Dendritic cell treated with granulocyte-macrophage colony-stimulating factor and Interleukin-4, amounts not matched to agents 40 ng/mL and 50 ng/mL, for 4 days (primary cell): Measurements from ENCODE around the gene HIGD2B.
A peak's percentile ranks its signal among the peaks of the same experiment; 100 is the strongest.
"Not testable (repeated sequence)": the region's sequence is repeated elsewhere in the genome, so short reads cannot be mapped to it uniquely, and the experiment has no call there.

Experiments
- H3K27ac Mint-ChIP-seq: one replicate; pipeline ENCODE4 v1.8.0; 2022; ENCODE audit warnings: mild to moderate bottlenecking, mixed read lengths
- H3K27me3 Mint-ChIP-seq: one replicate; pipeline ENCODE4 v1.8.0; 2022; ENCODE audit warnings: mild to moderate bottlenecking, mixed read lengths
- H3K36me3 Mint-ChIP-seq: one replicate; pipeline ENCODE4 v1.8.0; 2022; ENCODE audit warnings: low read depth, mixed read lengths
- H3K4me1 Mint-ChIP-seq: one replicate; pipeline ENCODE4 v1.8.0; 2022; ENCODE audit warnings: low read depth, mixed read lengths
- H3K4me3 Mint-ChIP-seq: one replicate; pipeline ENCODE4 v1.8.0; 2022; ENCODE audit warnings: mild to moderate bottlenecking, moderate library complexity, mixed read lengths
- H3K9me3 Mint-ChIP-seq: one replicate; pipeline ENCODE4 v1.8.0; 2022; ENCODE audit warnings: mixed read lengths
- intact Hi-C: fragments of 100-400 bp; cut with micrococcal nuclease; formaldehyde crosslinking; loops from one replicate; pipeline ENCODE4 v1.15.0; 2022

Gene HIGD2B, protein sequence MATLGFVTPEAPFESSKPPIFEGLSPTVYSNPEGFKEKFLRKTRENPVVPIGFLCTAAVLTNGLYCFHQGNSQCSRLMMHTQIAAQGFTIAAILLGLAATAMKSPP

GRCh38 chr15:72685925-72686794 is at the start of gene HIGD2B, which contains the start of gene BBS4:
HIGD2B (minus strand) TSS chr15:72686182; CDS start chr15:72676374, 9,808 bp downstream.
BBS4 (plus strand) TSS chr15:72686207; CDS start chr15:72686228, 21 bp downstream.
- Mint-ChIP-seq H3K27me3 (no peaks in the 10 kb centered on the region), H3K27ac (peak within 1 kb of the TSS; percentile 96), H3K4me1 (peaks cover 7% of the 10 kb centered on the region), H3K4me3 (peak within 1 kb of the TSS; percentile 86), H3K9me3 (no peaks in the 10 kb centered on the region), H3K36me3 (peaks cover 9% of the 10 kb centered on the region)
- intact Hi-C loops, result no loop called here

- intact Hi-C loops, result no loop called here
- Mint-ChIP-seq H3K27ac (no peak overlapping the region), H3K4me3 (no peak overlapping the region), H3K36me3 (peaks cover 67% of the 10 kb centered on the region), H3K27me3 (no peaks in the 10 kb centered on the region), H3K9me3 (no peaks in the 10 kb centered on the region), H3K4me1 (peaks cover 15% of the 10 kb centered on the region)
These were observed 49.1 kb upstream of the HIGD2B start for GRCh38 chr15:72735111-72735510.

GRCh38 chr15:72733941-72734738 is 48.2 kb upstream of the HIGD2B start:
- Mint-ChIP-seq H3K27ac (no peak overlapping the region), H3K4me1 (peaks cover 6% of the 10 kb centered on the region), H3K27me3 (no peaks in the 10 kb centered on the region), H3K4me3 (no peak overlapping the region), H3K9me3 (no peaks in the 10 kb centered on the region), H3K36me3 (peaks cover 58% of the 10 kb centered on the region)
- intact Hi-C loops, result no loop called here

GRCh38 chr15:72732516-72732915 is 46.5 kb upstream of the HIGD2B start:
- intact Hi-C loops, result no loop called here
- no peaks in the 10 kb centered on the region for H3K27me3 Mint-ChIP-seq
- no peak overlapping the region for H3K4me3 Mint-ChIP-seq
- H3K36me3 Mint-ChIP-seq, result peaks cover 58% of the 10 kb centered on the region
- H3K9me3 Mint-ChIP-seq, result no peaks in the 10 kb centered on the region
- no peak overlapping the region for H3K27ac Mint-ChIP-seq
- H3K4me1 Mint-ChIP-seq, result no peaks in the 10 kb centered on the region

DNA sequence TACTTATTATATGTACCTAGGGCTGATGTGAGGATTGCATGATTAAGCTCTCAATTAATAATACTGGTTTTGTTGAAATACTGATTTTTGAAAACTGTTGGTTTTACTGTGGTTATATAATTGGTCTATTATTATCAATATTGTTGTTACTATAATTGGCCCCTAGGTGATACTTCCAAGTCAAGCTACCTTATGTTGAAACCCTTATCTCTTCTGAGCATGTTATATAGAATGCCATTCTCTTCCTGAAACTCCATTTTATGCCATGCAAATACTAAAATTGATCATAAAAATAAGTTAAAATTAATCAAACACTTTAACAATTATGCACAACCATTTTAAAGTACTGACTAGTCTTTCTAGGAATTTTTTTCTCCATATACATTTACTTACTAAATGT is 46.1 kb upstream of the HIGD2B start:
- Mint-ChIP-seq H3K4me1 (peaks cover under 1% of the 10 kb centered on the region), H3K27ac (no peak overlapping the region), H3K27me3 (no peaks in the 10 kb centered on the region), H3K9me3 (no peaks in the 10 kb centered on the region), H3K36me3 (peaks cover 57% of the 10 kb centered on the region), H3K4me3 (no peak overlapping the region)
- intact Hi-C loops, result no loop called here

- intact Hi-C loops, result no loop called here
- H3K27ac Mint-ChIP-seq, result no peak overlapping the region
- H3K4me1 Mint-ChIP-seq, result peaks cover 11% of the 10 kb centered on the region
- no peaks in the 10 kb centered on the region for H3K9me3 Mint-ChIP-seq
- H3K27me3 Mint-ChIP-seq, result no peaks in the 10 kb centered on the region
- H3K4me3 Mint-ChIP-seq, result no peak overlapping the region
- peaks cover 48% of the 10 kb centered on the region for H3K36me3 Mint-ChIP-seq
These were observed 42.8 kb upstream of the HIGD2B start for GRCh38 chr15:72728821-72729220.

- H3K4me1 Mint-ChIP-seq, result peaks cover 11% of the 10 kb centered on the region
- H3K36me3 Mint-ChIP-seq, result peaks cover 48% of the 10 kb centered on the region
- H3K9me3 Mint-ChIP-seq, H3K27me3 Mint-ChIP-seq, H3K4me3 Mint-ChIP-seq, H3K27ac Mint-ChIP-seq, intact Hi-C loops: not testable (repeated sequence)
These were observed 42.3 kb upstream of the HIGD2B start for GRCh38 chr15:72728249-72728648.

GRCh38 chr15:72727154-72727553 is 41.2 kb upstream of the HIGD2B start:
- no peak overlapping the region for H3K4me3 Mint-ChIP-seq
- no peak overlapping the region for H3K27ac Mint-ChIP-seq
- peaks cover 11% of the 10 kb centered on the region for H3K4me1 Mint-ChIP-seq
- H3K27me3 Mint-ChIP-seq, result no peaks in the 10 kb centered on the region
- intact Hi-C loops, result no loop called here
- H3K36me3 Mint-ChIP-seq, result peaks cover 39% of the 10 kb centered on the region
- H3K9me3 Mint-ChIP-seq, result no peaks in the 10 kb centered on the region

DNA sequence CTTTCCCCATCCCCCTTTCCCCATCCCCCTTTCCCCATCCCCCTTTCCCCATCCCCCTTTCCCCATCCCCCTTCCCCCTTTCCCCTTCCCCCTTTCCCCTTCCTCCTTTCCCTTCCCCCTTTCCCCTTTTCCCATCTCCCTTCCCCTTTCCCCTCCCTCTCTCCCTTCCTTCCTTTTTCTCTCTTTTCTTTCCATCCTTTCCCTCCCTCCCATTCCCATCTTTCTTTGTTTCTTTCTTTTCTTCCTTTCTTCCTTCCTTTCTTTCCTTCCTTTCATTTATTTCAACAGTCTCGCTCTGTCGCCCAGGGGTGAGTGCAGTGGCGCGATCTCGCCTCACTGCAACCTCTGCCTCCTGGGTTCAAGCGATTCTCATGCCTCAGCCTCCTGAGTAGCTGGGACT is 39.9 kb upstream of the HIGD2B start:
- peaks cover 32% of the 10 kb centered on the region for H3K36me3 Mint-ChIP-seq
- H3K4me1 Mint-ChIP-seq, result peaks cover 11% of the 10 kb centered on the region
- intact Hi-C loops, H3K27me3 Mint-ChIP-seq, H3K4me3 Mint-ChIP-seq, H3K9me3 Mint-ChIP-seq: not testable (repeated sequence)
- peak overlapping the region; percentile 9 for H3K27ac Mint-ChIP-seq

DNA sequence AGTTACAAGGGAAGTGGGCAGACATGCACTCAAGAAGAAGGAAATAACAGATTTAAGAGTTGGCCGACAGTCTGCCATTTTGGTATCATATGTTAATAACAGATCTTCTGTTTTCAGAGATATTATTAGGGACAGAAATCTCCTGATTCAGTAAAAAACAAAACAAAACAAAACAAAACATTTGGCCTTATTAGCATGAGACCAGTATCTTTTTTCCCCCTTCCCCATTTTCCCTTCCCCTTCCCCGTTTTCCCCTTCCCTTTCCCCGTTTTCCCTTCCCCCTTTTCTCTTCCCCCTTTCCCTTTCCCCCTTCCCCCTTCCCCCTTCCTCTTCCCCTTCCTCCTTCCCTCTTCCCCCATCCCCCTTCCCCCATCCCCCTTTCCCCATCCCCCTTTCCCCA is 39.5 kb upstream of the HIGD2B start:
- Mint-ChIP-seq H3K4me3 (no peak overlapping the region), H3K9me3 (no peaks in the 10 kb centered on the region), H3K4me1 (peaks cover 11% of the 10 kb centered on the region), H3K36me3 (peaks cover 32% of the 10 kb centered on the region), H3K27me3 (no peaks in the 10 kb centered on the region), H3K27ac (no peak overlapping the region)
- intact Hi-C loops, result no loop called here

GRCh38 chr15:72724028-72724427 is 38.0 kb upstream of the HIGD2B start:
- Mint-ChIP-seq H3K9me3 (no peaks in the 10 kb centered on the region), H3K27me3 (no peaks in the 10 kb centered on the region), H3K36me3 (peaks cover 30% of the 10 kb centered on the region), H3K27ac (no peak overlapping the region), H3K4me1 (peaks cover 11% of the 10 kb centered on the region), H3K4me3 (no peak overlapping the region)
- intact Hi-C loops, result loop anchor here (5.0 kb wide), 1 partner anchor 548 kb away; no protein-coding TSS in a partner anchor

DNA sequence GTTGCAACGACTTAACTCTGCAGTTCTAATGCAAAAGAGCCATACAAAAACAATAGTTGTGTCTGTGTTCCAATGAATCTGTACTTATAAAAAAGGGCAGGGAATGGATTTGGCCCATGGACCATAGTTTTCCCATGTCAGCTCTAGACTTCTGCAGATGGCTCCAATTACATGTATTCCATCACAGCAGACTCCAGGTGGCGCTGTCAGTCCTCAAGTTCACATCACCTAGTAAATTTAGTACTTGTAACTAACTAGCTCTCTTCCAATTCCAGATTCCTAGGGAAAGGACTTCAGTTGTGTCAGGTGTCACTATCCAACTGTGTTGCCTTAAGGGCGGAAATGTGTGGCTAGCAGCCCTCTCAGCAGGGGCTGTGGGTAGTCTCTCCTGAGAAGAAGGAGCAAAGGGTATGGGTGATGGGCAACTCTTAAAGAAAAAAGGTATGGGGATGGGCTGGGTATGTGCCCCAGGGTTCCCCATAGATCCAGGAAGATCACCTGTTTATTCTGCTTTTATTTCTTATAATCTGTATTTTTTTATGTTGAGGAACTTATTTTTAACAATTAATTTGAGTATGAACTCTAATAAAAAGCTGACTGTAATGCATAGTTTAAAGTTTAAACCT is 36.2 kb upstream of the HIGD2B start:
- H3K36me3 Mint-ChIP-seq, result peaks cover 29% of the 10 kb centered on the region
- intact Hi-C loops, result loop anchor here (5.0 kb wide), 1 partner anchor 550 kb away; no protein-coding TSS in a partner anchor
- H3K9me3 Mint-ChIP-seq, result no peaks in the 10 kb centered on the region
- H3K4me3 Mint-ChIP-seq, result no peak overlapping the region
- H3K27me3 Mint-ChIP-seq, result no peaks in the 10 kb centered on the region
- H3K27ac Mint-ChIP-seq, result no peak overlapping the region
- H3K4me1 Mint-ChIP-seq, result peaks cover 11% of the 10 kb centered on the region

- Mint-ChIP-seq H3K36me3 (peaks cover 26% of the 10 kb centered on the region), H3K4me1 (peaks cover 16% of the 10 kb centered on the region), H3K27ac (peak overlapping the region; percentile 44)
- H3K9me3 Mint-ChIP-seq, H3K4me3 Mint-ChIP-seq, H3K27me3 Mint-ChIP-seq, intact Hi-C loops: not testable (repeated sequence)
These were observed 22.7 kb upstream of the HIGD2B start for GRCh38 chr15:72708551-72709303.
